RWPE1 (cell line): ENCODE results near the gene SYNJ2.

ENCODE experiments used
- CTCF ChIA-PET: fragments of 350-600 bp; sonication (Branson Sonifier 250); formaldehyde crosslinking; extraction: SDS; loops from one replicate; lab custom pipeline; 2021; lab: Yijun Ruan, JAX
- POLR2A ChIA-PET: fragments of 400-600 bp; formaldehyde crosslinking; extraction: SDS; loops from one replicate; lab custom pipeline; 2020; ENCODE audit warnings: antibody characterized with exemption; ENCODE audit not compliant: low non-redundant PET; lab: Yijun Ruan, JAX
- DNase-seq: peaks from one replicate; pipeline ENCODE4 v3.0.0; 2012; ENCODE audit warnings: low spot score
- H3K27ac ChIP-seq: fragments of 450-650 bp; 2 replicates; pipeline ENCODE4 v1.5.1; 2017
- TF ChIP-seq, protein P1 (sequence below): fragments of 450-650 bp; conservative IDR thresholded peaks from 2 replicates; pipeline ENCODE4 v1.5.1; 2017; ENCODE audit warnings: low read depth, mild to moderate bottlenecking

The SYNJ2 gene

GRCh38 chr6:158053377-158054313, 72.0 kb downstream of the SYNJ2 start:
- H3K27ac ChIP-seq = no peak overlapping the region
- no peak for DNase-seq
- TF ChIP-seq, protein P1, sequence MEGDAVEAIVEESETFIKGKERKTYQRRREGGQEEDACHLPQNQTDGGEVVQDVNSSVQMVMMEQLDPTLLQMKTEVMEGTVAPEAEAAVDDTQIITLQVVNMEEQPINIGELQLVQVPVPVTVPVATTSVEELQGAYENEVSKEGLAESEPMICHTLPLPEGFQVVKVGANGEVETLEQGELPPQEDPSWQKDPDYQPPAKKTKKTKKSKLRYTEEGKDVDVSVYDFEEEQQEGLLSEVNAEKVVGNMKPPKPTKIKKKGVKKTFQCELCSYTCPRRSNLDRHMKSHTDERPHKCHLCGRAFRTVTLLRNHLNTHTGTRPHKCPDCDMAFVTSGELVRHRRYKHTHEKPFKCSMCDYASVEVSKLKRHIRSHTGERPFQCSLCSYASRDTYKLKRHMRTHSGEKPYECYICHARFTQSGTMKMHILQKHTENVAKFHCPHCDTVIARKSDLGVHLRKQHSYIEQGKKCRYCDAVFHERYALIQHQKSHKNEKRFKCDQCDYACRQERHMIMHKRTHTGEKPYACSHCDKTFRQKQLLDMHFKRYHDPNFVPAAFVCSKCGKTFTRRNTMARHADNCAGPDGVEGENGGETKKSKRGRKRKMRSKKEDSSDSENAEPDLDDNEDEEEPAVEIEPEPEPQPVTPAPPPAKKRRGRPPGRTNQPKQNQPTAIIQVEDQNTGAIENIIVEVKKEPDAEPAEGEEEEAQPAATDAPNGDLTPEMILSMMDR = no peak
- ChIA-PET POLR2A (no interaction called here), CTCF (no interaction called here)

GRCh38 chr6:158056355-158056754, 74.7 kb downstream of the SYNJ2 start:
- POLR2A ChIA-PET = no interaction called here
- no peak for DNase-seq
- peak overlapping the region; percentile 85; the same call in 1 of the 2 replicates for H3K27ac ChIP-seq
- TF ChIP-seq, protein P1 = no peak
- CTCF ChIA-PET = interaction anchor here (0.9 kb wide), 1 partner anchor 14 kb away, joined by 4 read pairs; no protein-coding TSS in a partner anchor

GRCh38 chr6:158056804-158057203, 75.1 kb downstream of the SYNJ2 start:
- CTCF ChIA-PET = interaction anchor here (0.9 kb wide), 1 partner anchor 14 kb away, joined by 4 read pairs; no protein-coding TSS in a partner anchor
- POLR2A ChIA-PET = no interaction called here
- peak overlapping the region; percentile 85 for H3K27ac ChIP-seq
- no peak for DNase-seq
- TF ChIP-seq, protein P1 = no peak

- CTCF ChIA-PET = interaction anchor here (0.9 to 1.0 kb wide), 2 partner anchors 13 to 15 kb away, joined by 4 read pairs; no protein-coding TSS in a partner anchor
- TF ChIP-seq, protein P1 = no peak
- DNase-seq = peak; percentile 93
- peak overlapping the region; percentile 85 for H3K27ac ChIP-seq
- POLR2A ChIA-PET = no interaction called here
These were observed 75.7 kb downstream of the SYNJ2 start for GRCh38 chr6:158057213-158057987.

DNA sequence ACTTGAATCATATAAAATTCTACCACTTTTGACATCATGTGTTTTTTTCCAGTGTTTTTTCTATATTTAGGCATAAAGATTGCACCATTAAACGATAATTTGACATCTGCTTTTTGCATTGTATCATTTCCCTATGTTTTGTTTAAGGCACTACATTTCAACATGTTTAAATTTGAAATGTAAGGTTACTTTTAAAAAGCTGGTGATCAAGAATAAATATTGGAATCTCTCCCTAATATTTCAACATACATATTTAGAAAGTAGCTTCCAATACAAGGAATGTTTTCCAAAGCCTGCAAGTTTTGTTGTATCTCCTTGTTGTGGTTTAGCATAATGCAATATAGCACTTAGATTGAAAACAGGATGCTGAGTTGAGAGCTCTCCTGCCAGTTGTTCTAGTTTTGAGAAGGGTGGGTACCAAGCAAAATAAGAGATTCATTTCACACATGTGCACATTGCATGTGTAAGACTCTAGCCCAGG, 76.5 kb downstream of the SYNJ2 start:
- no peak for DNase-seq
- TF ChIP-seq, protein P1 = no peak
- CTCF ChIA-PET = interaction anchor here (0.5 to 1.0 kb wide), 2 partner anchors 14 to 85 kb away, joined by 4 read pairs; no protein-coding TSS in a partner anchor
- peak overlapping the region; percentile 90 for H3K27ac ChIP-seq
- POLR2A ChIA-PET = no interaction called here

DNA sequence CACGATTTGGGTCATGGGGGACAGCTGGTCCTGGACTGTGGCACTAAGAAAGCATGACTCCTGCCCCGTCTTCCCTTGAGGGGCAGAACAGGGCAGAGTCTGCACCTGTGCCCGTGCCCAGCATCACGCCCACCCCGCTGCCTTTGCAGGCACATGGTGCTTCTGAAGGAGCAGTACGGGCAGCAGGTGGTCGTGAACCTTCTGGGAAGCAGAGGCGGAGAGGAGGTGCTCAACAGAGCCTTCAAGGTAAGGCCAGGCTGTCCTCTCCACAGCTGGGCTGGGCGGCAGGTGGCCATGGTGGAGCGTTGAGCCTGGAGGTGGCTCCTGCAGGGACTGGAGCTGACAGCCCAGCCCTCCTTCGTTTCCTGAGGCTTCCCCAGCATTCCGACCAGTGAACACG, 77.4 kb downstream of the SYNJ2 start:
- TF ChIP-seq, protein P1 = no peak
- ChIA-PET CTCF (no interaction called here), POLR2A (no interaction called here)
- peak overlapping the region; percentile 90 for H3K27ac ChIP-seq
- no peak for DNase-seq
